HepG2 (cell line): ENCODE measurements around the gene C14orf180.

Experiments
- BRD4 ChIP-seq: sonication (generic); formaldehyde crosslinking; IDR thresholded peaks from 2 replicates; pipeline ENCODE4 v1.4.0; 2020; ENCODE audit warnings: missing genetic modification reagents
- ELF1 ChIP-seq: sonication (generic); formaldehyde crosslinking; IDR thresholded peaks from 2 replicates; pipeline ENCODE4 v1.4.0; 2020; ENCODE audit warnings: missing genetic modification reagents
- EZH2 ChIP-seq: conservative IDR thresholded peaks from 2 replicates; pipeline ENCODE4 v1.6.1; 2012; ENCODE audit warnings: mild to moderate bottlenecking, low read depth, low read length, moderate library complexity
- JUN ChIP-seq: sonication (generic); formaldehyde crosslinking; IDR thresholded peaks from 2 replicates; pipeline ENCODE4 v1.4.0; 2020; ENCODE audit warnings: mild to moderate bottlenecking, missing genetic modification reagents

DNA sequence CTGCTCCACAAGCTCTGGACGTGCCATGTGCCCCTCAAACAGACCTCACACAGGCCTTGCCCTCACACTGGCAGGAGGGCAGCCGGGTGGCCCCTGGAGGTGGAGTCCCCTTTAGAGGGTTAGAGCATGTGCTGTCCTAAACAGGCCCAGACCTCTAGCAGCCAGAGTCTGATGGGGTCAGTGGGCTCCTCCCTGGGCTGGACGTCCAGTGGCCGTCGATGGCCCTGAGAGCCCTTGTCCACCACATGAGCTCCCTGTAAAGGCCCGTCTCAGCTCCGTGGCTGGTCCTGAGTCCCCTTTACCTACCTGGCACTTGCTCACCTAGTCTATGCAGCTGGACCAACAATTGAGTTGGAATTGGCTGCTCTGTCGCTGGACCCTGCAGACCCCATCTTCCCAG is 21.2 kb downstream of the C14orf180 start:
- TF ChIP-seq EZH2, result no peak
- TF ChIP-seq ELF1, result no peak
- no peak for TF ChIP-seq JUN (CRISPR knock-in tag)
- no peak for TF ChIP-seq BRD4 (CRISPR knock-in tag)
